Glutamatergic neuron (in vitro differentiated cells): Measurements from ENCODE around the gene LARGE2. TPM values are rescaled to one million over a fixed set of nuclear protein-coding genes. Genes with fewer than 3 reads are reported as not detected.

Experiments used
- DNase-seq: peaks from one replicate; pipeline ENCODE4 v3.0.0; 2022
- H3K27ac Mint-ChIP-seq: one replicate; pipeline ENCODE4 v1.8.0; 2020; ENCODE audit warnings: mild to moderate bottlenecking, mixed read lengths, inconsistent platforms; ENCODE audit not compliant: unreplicated experiment
- H3K27me3 Mint-ChIP-seq: one replicate; pipeline ENCODE4 v1.8.0; 2020; ENCODE audit warnings: mild to moderate bottlenecking, moderate library complexity, mixed read lengths, inconsistent platforms; ENCODE audit not compliant: unreplicated experiment
- H3K36me3 Mint-ChIP-seq: one replicate; pipeline ENCODE4 v1.8.0; 2020; ENCODE audit warnings: mild to moderate bottlenecking, mixed read lengths, inconsistent platforms; ENCODE audit not compliant: unreplicated experiment
- H3K4me1 Mint-ChIP-seq: one replicate; pipeline ENCODE4 v1.8.0; 2020; ENCODE audit warnings: mild to moderate bottlenecking, low read depth, mixed read lengths, inconsistent platforms; ENCODE audit not compliant: unreplicated experiment
- H3K4me3 Mint-ChIP-seq: one replicate; pipeline ENCODE4 v1.8.0; 2020; ENCODE audit warnings: mild to moderate bottlenecking, mixed read lengths, inconsistent platforms; ENCODE audit not compliant: unreplicated experiment
- H3K9me3 Mint-ChIP-seq: one replicate; pipeline ENCODE4 v1.8.0; 2020; ENCODE audit warnings: mild to moderate bottlenecking, moderate library complexity, mixed read lengths, inconsistent platforms; ENCODE audit not compliant: unreplicated experiment
- total RNA-seq: library from RNA; stranded (reverse); fragmentation: NEBNext Ultra II Directional; extraction: Animal tissue kit (Norgen Biotek cat#: 25700); gene quantifications from one replicate; pipeline ENCODE4 v1.2.1, GENCODE V29; 2021; ENCODE audit not compliant: unreplicated experiment
- TF ChIP-seq, protein P1 (sequence below): fragments of 200-600 bp; sonication (generic); IDR thresholded peaks from one replicate; pipeline ENCODE4 v1.5.0; 2021; ENCODE audit not compliant: partially characterized antibody, unreplicated experiment

The LARGE2 gene
- total RNA-seq, 1 donor from 2014 or later, result 3.0 TPM

DNA sequence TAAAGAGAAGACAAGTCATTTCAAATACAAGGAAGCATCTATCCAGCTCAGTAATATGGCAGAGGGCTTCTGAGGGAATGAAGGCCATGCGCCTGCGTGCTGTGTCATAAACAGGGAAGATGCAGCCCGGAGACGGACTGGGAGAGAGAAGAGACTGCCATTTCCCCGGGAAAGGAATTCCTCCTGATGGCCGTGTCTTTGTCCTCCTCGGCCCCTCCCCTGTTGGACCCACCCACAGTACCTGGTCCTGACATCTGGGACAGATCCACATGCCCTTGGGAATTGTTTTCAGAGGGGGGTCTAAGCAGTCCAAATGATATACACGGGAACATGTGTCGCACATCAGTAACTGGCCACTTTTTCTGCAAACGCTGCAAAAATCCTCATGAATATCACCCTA, 15.5 kb downstream of the LARGE2 start:
- Mint-ChIP-seq H3K36me3 (no peaks in the 10 kb centered on the region), H3K27me3 (peaks cover 3% of the 10 kb centered on the region), H3K4me1 (peaks cover 4% of the 10 kb centered on the region), H3K27ac (no peak overlapping the region), H3K9me3 (peaks cover 3% of the 10 kb centered on the region), H3K4me3 (no peak overlapping the region)
- TF ChIP-seq, protein P1, sequence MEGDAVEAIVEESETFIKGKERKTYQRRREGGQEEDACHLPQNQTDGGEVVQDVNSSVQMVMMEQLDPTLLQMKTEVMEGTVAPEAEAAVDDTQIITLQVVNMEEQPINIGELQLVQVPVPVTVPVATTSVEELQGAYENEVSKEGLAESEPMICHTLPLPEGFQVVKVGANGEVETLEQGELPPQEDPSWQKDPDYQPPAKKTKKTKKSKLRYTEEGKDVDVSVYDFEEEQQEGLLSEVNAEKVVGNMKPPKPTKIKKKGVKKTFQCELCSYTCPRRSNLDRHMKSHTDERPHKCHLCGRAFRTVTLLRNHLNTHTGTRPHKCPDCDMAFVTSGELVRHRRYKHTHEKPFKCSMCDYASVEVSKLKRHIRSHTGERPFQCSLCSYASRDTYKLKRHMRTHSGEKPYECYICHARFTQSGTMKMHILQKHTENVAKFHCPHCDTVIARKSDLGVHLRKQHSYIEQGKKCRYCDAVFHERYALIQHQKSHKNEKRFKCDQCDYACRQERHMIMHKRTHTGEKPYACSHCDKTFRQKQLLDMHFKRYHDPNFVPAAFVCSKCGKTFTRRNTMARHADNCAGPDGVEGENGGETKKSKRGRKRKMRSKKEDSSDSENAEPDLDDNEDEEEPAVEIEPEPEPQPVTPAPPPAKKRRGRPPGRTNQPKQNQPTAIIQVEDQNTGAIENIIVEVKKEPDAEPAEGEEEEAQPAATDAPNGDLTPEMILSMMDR, result no peak
- DNase-seq, result no peak

DNA sequence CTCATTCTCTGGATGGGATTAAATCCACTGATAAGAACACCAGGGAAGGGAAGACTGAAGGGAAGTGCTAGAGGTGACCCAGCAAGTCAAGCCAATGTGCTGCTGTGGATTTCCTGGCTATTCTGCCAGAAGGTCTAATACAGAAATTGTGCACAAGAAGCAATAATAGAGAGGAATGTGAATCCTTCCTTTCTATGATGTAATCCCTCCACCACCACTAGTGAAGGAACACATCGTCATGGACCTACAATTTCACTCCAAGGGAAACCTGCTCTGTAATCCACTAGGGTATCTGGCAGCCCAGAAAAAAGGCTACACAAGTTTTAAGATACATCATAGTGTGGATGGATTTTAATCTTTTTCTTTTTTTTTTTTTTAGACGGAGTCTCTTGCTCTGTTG, 17.4 kb downstream of the LARGE2 start:
- Mint-ChIP-seq H3K4me1 (peaks cover 4% of the 10 kb centered on the region), H3K9me3 (no peaks in the 10 kb centered on the region), H3K27ac (no peak overlapping the region), H3K27me3 (no peaks in the 10 kb centered on the region), H3K36me3 (no peaks in the 10 kb centered on the region), H3K4me3 (no peak overlapping the region)
- no peak for DNase-seq
- TF ChIP-seq, protein P1, result no peak

DNA sequence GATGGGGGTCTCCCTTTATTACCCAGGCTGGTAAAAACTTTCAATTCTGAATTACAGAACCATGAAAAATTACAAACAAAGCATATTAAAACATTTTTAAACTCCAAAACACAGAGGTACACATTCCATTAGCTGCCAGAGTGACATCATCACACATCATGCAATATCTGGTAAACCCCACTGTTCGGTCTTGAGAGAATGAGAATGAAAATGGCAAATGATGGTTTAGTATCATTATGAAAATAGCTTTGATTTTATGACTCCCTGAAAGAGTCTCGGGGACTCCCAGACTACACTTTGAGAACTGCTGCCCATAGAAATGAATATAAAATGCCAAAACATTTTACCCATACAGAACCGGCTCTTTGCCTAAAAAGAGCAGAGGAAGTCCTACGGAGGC, 18.8 kb downstream of the LARGE2 start:
- peaks cover 2% of the 10 kb centered on the region for H3K9me3 Mint-ChIP-seq
- TF ChIP-seq, protein P1, result no peak
- peaks cover 4% of the 10 kb centered on the region for H3K36me3 Mint-ChIP-seq
- H3K4me1 Mint-ChIP-seq, result peaks cover 4% of the 10 kb centered on the region
- no peak overlapping the region for H3K27ac Mint-ChIP-seq
- no peak for DNase-seq
- H3K4me3 Mint-ChIP-seq, result no peak overlapping the region
- peaks cover 4% of the 10 kb centered on the region for H3K27me3 Mint-ChIP-seq

DNA sequence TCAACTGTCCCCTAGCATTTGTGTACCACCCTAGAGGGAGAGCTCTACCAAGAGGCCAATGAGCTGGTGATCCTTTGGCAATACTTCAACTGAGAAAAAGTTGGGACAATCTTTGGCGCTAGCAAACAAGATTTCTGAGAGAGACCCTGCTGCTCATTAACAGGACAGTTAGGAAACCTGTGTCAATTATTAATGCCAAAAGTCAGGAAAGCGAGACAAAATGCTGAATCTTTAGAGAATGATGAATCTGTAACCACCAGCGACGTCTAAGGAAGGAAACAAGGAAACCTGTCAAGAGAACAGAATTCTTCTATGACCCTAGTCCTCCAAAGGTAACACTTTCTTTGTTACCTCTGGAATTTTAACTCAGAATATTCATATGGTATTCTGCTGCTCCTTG, 19.9 kb downstream of the LARGE2 start:
- no peak for DNase-seq
- TF ChIP-seq, protein P1, result no peak
- peaks cover 4% of the 10 kb centered on the region for H3K4me1 Mint-ChIP-seq
- peaks cover 2% of the 10 kb centered on the region for H3K9me3 Mint-ChIP-seq
- no peak overlapping the region for H3K4me3 Mint-ChIP-seq
- peaks cover 4% of the 10 kb centered on the region for H3K36me3 Mint-ChIP-seq
- no peak overlapping the region for H3K27ac Mint-ChIP-seq
- H3K27me3 Mint-ChIP-seq, result peaks cover 4% of the 10 kb centered on the region

DNA sequence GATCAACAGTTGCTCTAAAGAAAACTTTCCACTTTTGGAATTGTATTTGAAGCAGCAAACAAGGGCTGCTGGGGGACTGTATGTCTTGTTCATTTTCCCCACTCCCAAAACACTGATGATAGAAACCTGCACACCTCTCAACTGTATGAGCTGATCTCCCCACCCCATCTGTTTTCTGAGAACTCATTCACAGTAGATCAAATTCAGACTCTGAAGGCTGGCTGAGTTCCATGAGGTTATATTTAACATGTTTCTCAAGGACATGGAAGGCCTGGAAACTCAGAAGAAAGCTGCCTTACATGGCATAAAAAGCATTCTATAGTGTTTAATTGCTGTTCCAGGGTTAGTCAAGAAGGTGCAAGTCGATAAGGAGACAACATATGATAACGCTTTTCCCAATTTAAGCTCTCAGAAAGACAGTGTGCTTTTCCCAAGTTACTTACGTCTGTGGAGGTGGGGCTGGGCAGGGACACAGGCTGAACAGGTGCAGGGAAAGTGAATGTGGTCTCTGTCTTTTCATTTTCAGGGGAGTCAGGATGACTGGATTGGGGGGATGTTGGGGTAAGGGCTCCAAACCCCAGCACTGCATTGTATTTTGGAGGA, 23.0 kb downstream of the LARGE2 start:
- TF ChIP-seq, protein P1, result no peak
- H3K27me3 Mint-ChIP-seq, result peaks cover 4% of the 10 kb centered on the region
- peaks cover 2% of the 10 kb centered on the region for H3K9me3 Mint-ChIP-seq
- no peak overlapping the region for H3K4me3 Mint-ChIP-seq
- H3K27ac Mint-ChIP-seq, result no peak overlapping the region
- no peak for DNase-seq
- H3K36me3 Mint-ChIP-seq, result peaks cover 12% of the 10 kb centered on the region
- H3K4me1 Mint-ChIP-seq, result no peaks in the 10 kb centered on the region
